Parathyroid adenoma (tissue), 2 donors: ENCODE measurements around the gene FAM149B1.

Experiments
- H2AFZ ChIP-seq: fragments of 300-600 bp; sonication (generic); one replicate; pipeline ENCODE4 v1.7.0; 2017; ENCODE audit warnings: antibody characterized with exemption, mild to moderate bottlenecking
- H3K27ac ChIP-seq: fragments of 300-600 bp; sonication (generic); one replicate; pipeline ENCODE4 v1.7.0; 2017
- H3K27me3 ChIP-seq: fragments of 300-600 bp; sonication (generic); one replicate; pipeline ENCODE4 v1.7.0; 2017; ENCODE audit warnings: low read length; ENCODE audit not compliant: control insufficient read depth, insufficient read depth
- H3K36me3 ChIP-seq: fragments of 300-600 bp; sonication (generic); one replicate; pipeline ENCODE4 v1.7.0; 2017; ENCODE audit warnings: low read length; ENCODE audit not compliant: control insufficient read depth, insufficient read depth
- H3K4me1 ChIP-seq: fragments of 300-600 bp; sonication (generic); one replicate; pipeline ENCODE4 v1.7.0; 2017; ENCODE audit warnings: control low read depth
- H3K4me2 ChIP-seq: fragments of 300-600 bp; sonication (generic); one replicate; pipeline ENCODE4 v1.7.0; 2017; ENCODE audit warnings: low read length
- H3K4me3 ChIP-seq: fragments of 300-600 bp; sonication (generic); one replicate; pipeline ENCODE4 v1.7.0; 2017; ENCODE audit warnings: low read depth, low read length
- H3K79me2 ChIP-seq: fragments of 300-600 bp; sonication (generic); one replicate; pipeline ENCODE4 v1.7.0; 2017; ENCODE audit warnings: control low read depth
- H3K9ac ChIP-seq: fragments of 300-600 bp; sonication (generic); one replicate; pipeline ENCODE4 v1.7.0; 2017; ENCODE audit warnings: mild to moderate bottlenecking
- H3K9me3 ChIP-seq: fragments of 300-600 bp; sonication (generic); one replicate; pipeline ENCODE4 v1.7.0; 2017; ENCODE audit warnings: low read length; ENCODE audit not compliant: control insufficient read depth
- CTCF ChIP-seq: fragments of 300-600 bp; sonication (generic); IDR thresholded peaks from one replicate; pipeline ENCODE4 v1.7.0; 2017; ENCODE audit warnings: antibody characterized with exemption, mild to moderate bottlenecking
- donor health status: primary hyperparathyroidism.

FAM149B1 gene

GRCh38 chr10:73263693-73264347 lies 95.9 kb downstream of the FAM149B1 start:
- H3K9me3 ChIP-seq, result no peaks in the 10 kb centered on the region
- H3K36me3 ChIP-seq, result no peaks in the 10 kb centered on the region
- no peaks in the 10 kb centered on the region for H3K4me1 ChIP-seq
- no peak overlapping the region for H3K4me2 ChIP-seq
- H2AFZ ChIP-seq, result no peak overlapping the region
- peak; percentile 32 for TF ChIP-seq CTCF
- no peak overlapping the region for H3K9ac ChIP-seq
- no peak overlapping the region for H3K4me3 ChIP-seq
- H3K27ac ChIP-seq, result no peak overlapping the region
- H3K27me3 ChIP-seq, result no peaks in the 10 kb centered on the region
- H3K79me2 ChIP-seq, result no peaks in the 10 kb centered on the region

- Histone ChIP-seq H3K4me1 (no peaks in the 10 kb centered on the region), H3K4me3 (no peak overlapping the region), H3K79me2 (no peaks in the 10 kb centered on the region), H3K9me3 (no peaks in the 10 kb centered on the region), H3K9ac (no peak overlapping the region), H3K36me3 (no peaks in the 10 kb centered on the region), H3K27me3 (no peaks in the 10 kb centered on the region), H2AFZ (no peak overlapping the region), H3K27ac (no peak overlapping the region), H3K4me2 (no peak overlapping the region)
- no peak for TF ChIP-seq CTCF
These were observed 96.5 kb downstream of the FAM149B1 start for GRCh38 chr10:73264423-73264822.

- H3K27ac ChIP-seq, result no peak overlapping the region
- H3K4me3 ChIP-seq, result no peak overlapping the region
- H3K4me1 ChIP-seq, result no peaks in the 10 kb centered on the region
- H3K36me3 ChIP-seq, result no peaks in the 10 kb centered on the region
- TF ChIP-seq CTCF, result no peak
- no peaks in the 10 kb centered on the region for H3K27me3 ChIP-seq
- no peaks in the 10 kb centered on the region for H3K9me3 ChIP-seq
- H3K9ac ChIP-seq, result no peak overlapping the region
- no peaks in the 10 kb centered on the region for H3K79me2 ChIP-seq
- H2AFZ ChIP-seq, result no peak overlapping the region
- no peak overlapping the region for H3K4me2 ChIP-seq
These were observed 113.2 kb downstream of the FAM149B1 start for GRCh38 chr10:73281097-73281496.

GRCh38 chr10:73287441-73287840 lies 119.5 kb downstream of the FAM149B1 start:
- no peak overlapping the region for H3K9ac ChIP-seq
- H2AFZ ChIP-seq, result no peak overlapping the region

More at GRCh38 chr10:73287441-73287840, 119.5 kb downstream of the FAM149B1 start:
- no peaks in the 10 kb centered on the region for H3K27me3 ChIP-seq
- no peak overlapping the region for H3K27ac ChIP-seq
- H3K4me1 ChIP-seq, result no peaks in the 10 kb centered on the region
- peaks cover 3% of the 10 kb centered on the region for H3K9me3 ChIP-seq
- TF ChIP-seq CTCF, result no peak
- H3K36me3 ChIP-seq, result no peaks in the 10 kb centered on the region
- H3K79me2 ChIP-seq, result no peaks in the 10 kb centered on the region
- H3K4me3 ChIP-seq, result no peak overlapping the region
- H3K4me2 ChIP-seq, result no peak overlapping the region
